ENCODE measurements around the gene SPOPL. TPM values are rescaled to one million over a fixed set of nuclear protein-coding genes. Genes with fewer than 3 reads are reported as not detected.

Gene SPOPL
- total and polyA plus RNA-seq, 9 of the 15 experiments (the other 6 are each of a cell fraction or from before 2014, with no cell fraction given), result 0.53 to 6.1 (median 4.1) TPM

- no peak for TF ChIP-seq HINFP (tag; conservative IDR thresholded peaks at IDR 0.05; ENCODE audit: low read depth)
- no peak for TF ChIP-seq RBM15 (IDR thresholded peaks at IDR 0.05; ENCODE audit: insufficient read depth, low read length)
- TF ChIP-seq MGA (IDR thresholded peaks at IDR 0.05), result peak; percentile 73
- TF ChIP-seq RNF219 (CRISPR knock-in tag; IDR thresholded peaks at IDR 0.05), result no peak
- no peak for TF ChIP-seq ELF4 (CRISPR knock-in tag; IDR thresholded peaks at IDR 0.05)
- TF ChIP-seq ZNF780A (CRISPR knock-in tag; IDR thresholded peaks at IDR 0.05), result no peak
- TF ChIP-seq ZNF253 (CRISPR knock-in tag; conservative IDR thresholded peaks at IDR 0.05), result no peak
- TF ChIP-seq SMARCC2 (IDR thresholded peaks at IDR 0.05; ENCODE audit: low read depth), result no peak
- no peak for TF ChIP-seq ZBTB34 (CRISPR knock-in tag; IDR thresholded peaks at IDR 0.05)
These were observed at the start of gene SPOPL (continued) for GRCh38 chr2:138501425-138502254.
